HUES64 (cell line): ENCODE measurements around the gene CD9.
"Not testable (repeated sequence)": the region's sequence is repeated elsewhere in the genome, so short reads cannot be mapped to it uniquely, and the experiment has no call there.

Source experiments
- H3K27ac ChIP-seq: 2 replicates; pipeline ENCODE4 v1.7.0; 2013; ENCODE audit warnings: low read depth, low read length, inconsistent platforms
- H3K27me3 ChIP-seq: 2 replicates; pipeline ENCODE4 v1.6.1; 2013; ENCODE audit warnings: mild to moderate bottlenecking, low read length; ENCODE audit not compliant: insufficient read depth
- H3K36me3 ChIP-seq: 2 replicates; pipeline ENCODE4 v1.6.1; 2013; ENCODE audit warnings: mild to moderate bottlenecking, low read length; ENCODE audit not compliant: insufficient read depth
- H3K4me1 ChIP-seq: 2 replicates; pipeline ENCODE4 v1.6.1; 2013; ENCODE audit warnings: mild to moderate bottlenecking, low read length, moderate library complexity; ENCODE audit not compliant: insufficient read depth
- H3K4me3 ChIP-seq: 2 replicates; pipeline ENCODE4 v1.5.1; 2013; ENCODE audit warnings: mild to moderate bottlenecking, low read length, moderate library complexity
- H3K9ac ChIP-seq: 2 replicates; pipeline ENCODE4 v1.6.1; 2013; ENCODE audit warnings: mild to moderate bottlenecking, low read depth, low read length
- H3K9me3 ChIP-seq: 2 replicates; pipeline ENCODE4 v1.6.1; 2013; ENCODE audit warnings: low read depth, low read length; ENCODE audit not compliant: insufficient read depth
- WGBS: fragments of 150-250, 120-280 bp; methylation state at CpG from one replicate; pipeline ENCODE4 v1.1.7; 2013; ENCODE audit warnings: missing lambda C conversion rate; 5-methylcytosine and 5-hydroxymethylcytosine counted together

Gene CD9

DNA sequence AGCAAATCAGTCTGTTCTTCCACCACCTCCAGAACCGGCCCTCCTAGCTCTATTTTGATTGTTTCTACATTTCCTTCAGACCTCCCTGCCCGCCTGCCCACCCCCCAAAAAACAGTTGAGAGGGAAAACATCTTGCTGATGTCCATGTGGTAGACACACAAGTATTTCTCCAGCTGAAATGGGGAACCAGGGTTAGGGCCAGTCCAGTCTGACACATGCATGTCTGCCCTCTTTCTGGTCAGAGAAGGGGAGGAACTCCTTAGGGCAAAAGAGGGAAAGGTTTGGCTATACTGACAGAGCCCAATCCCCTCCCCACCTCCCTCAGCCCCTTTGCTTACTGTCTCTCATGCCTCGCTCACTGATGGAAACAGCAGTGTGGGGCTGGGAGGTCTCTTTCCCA, 3.4 kb downstream of the CD9 start:
- H3K36me3 ChIP-seq = 0 out of 2 replicates have a peak, but pooled peaks cover 7% of the 10 kb centered on the region
- 92% methylated on average over 3 of the region's 3 CpGs for WGBS
- no peak overlapping the region for H3K9ac ChIP-seq
- peaks cover 40% of the 10 kb centered on the region for H3K27me3 ChIP-seq
- H3K4me1 ChIP-seq = peaks cover 52% of the 10 kb centered on the region
- no peak overlapping the region for H3K27ac ChIP-seq
- H3K4me3 ChIP-seq = no peak overlapping the region
- no peaks in the 10 kb centered on the region for H3K9me3 ChIP-seq

DNA sequence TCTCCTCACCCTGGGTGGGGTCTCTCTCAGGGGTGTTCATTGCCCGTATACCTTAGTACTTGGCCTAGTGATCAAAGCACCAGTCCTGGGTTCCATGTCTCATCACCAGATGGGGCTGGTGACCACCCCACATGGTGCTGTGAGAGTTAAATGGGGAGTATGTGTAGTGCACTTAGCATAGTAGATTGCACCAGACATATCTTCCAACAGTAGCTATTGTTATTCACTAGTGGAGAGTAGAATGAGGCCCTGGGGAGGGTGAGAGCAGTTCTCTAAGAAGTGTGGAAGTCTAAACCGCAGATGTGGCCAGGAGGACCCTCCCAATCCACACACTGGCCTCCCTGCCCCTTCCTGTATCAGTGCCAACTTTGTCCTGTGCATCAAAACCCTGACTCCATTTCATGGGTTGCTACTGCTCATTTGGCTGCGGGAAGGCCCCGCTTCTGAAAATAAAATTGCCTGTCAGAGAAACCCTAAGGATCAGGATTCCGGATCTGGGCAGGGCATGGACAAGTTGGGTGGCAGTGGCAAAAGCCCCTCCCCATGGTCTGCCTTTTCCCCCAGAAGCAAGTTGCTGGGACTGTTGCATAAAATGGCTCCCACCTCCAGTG, 4.4 kb downstream of the CD9 start:
- WGBS = 58% methylated on average over 5 of the region's 5 CpGs
- H3K4me3 ChIP-seq = no peak overlapping the region; the same call in 1 of the 2 replicates

DNA sequence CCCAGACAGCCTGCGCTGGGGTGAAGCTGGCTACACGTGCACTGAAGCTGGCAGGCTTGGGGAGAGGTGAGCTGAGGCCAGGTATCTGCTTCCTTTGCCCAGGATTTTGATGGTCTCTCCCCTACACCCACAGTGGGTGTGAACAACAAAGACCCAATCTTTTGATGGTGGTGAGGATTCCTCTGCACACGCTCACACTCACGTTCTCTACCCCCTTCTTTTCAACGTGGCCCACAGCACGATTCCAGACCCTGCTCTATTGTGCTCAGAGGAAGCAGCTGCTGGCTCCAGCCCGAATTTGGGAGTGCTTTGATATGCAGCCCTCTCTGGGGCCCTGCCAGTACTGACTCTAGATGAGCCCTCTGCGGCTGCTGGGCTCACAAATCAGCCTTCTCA, 4.9 kb downstream of the CD9 start:
- 15% methylated on average over 8 of the region's 8 CpGs for WGBS
- H3K9me3 ChIP-seq = no peaks in the 10 kb centered on the region
- peak overlapping the region; percentile 69 for H3K9ac ChIP-seq
- no peak overlapping the region for H3K4me3 ChIP-seq
- peaks cover 10% of the 10 kb centered on the region; the same call in 1 of the 2 replicates for H3K36me3 ChIP-seq
- H3K27me3 ChIP-seq = peaks cover 27% of the 10 kb centered on the region; the same call in 1 of the 2 replicates
- H3K27ac ChIP-seq = peak overlapping the region; percentile 90
- peaks cover 41% of the 10 kb centered on the region for H3K4me1 ChIP-seq

More for the DNA sequence above, 4.4 kb downstream of the CD9 start:
- Histone ChIP-seq H3K9me3 (no peaks in the 10 kb centered on the region), H3K27ac (peak overlapping the region; percentile 90), H3K27me3 (peaks cover 30% of the 10 kb centered on the region; the same call in 1 of the 2 replicates), H3K36me3 (peaks cover 10% of the 10 kb centered on the region; the same call in 1 of the 2 replicates), H3K4me1 (peaks cover 41% of the 10 kb centered on the region), H3K9ac (peak overlapping the region; percentile 69)

DNA sequence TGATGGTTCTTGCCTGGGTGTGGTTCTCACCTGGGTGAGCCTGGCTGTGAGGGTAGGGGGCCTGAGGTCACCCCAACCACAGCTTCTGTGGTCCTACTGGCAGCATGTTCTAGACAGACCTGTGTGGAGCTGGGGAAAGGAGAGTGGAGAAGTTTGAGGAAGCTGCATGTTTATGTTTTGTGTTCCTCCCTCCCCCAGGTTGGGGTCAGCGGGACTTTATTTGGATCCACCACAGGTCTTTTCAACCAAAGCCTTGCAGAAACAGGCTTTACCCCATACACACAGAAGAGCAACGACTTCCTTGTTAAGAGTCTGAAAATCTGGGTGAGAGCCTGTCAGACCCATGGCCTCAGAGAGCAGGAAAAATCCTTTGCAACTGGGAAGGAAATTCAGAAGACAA, 5.6 kb downstream of the CD9 start:
- Histone ChIP-seq H3K27ac (peak overlapping the region; percentile 90), H3K36me3 (peaks cover 10% of the 10 kb centered on the region; the same call in 1 of the 2 replicates), H3K27me3 (peaks cover 22% of the 10 kb centered on the region; the same call in 1 of the 2 replicates), H3K9ac (peak overlapping the region; percentile 41), H3K4me1 (peaks cover 41% of the 10 kb centered on the region), H3K4me3 (no peak overlapping the region), H3K9me3 (no peaks in the 10 kb centered on the region)
- 50% methylated on average over 2 of the region's 2 CpGs for WGBS

DNA sequence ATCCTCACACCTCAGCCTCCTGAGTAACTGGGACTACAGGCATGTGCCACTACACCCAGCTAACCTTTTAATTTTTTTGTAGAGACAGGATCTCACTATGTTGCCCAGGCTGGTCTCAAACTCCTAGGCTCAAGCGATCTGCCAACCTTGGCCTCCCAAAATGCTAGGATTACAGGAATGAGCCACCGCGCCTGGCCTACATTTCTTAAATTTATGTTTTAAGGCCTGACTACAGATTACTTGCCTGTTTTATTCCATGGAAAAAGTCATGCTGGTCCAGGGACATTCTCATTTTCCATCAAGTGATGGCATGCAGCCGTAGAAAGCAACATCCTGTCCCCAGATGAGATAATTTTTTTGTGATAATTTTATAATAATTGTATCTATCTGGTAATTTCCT, 6.1 kb downstream of the CD9 start:
- H3K4me1 ChIP-seq = peaks cover 41% of the 10 kb centered on the region
- WGBS = 95% methylated on average over 4 of the region's 4 CpGs
- no peak overlapping the region for H3K27ac ChIP-seq
- no peaks in the 10 kb centered on the region for H3K9me3 ChIP-seq
- H3K27me3 ChIP-seq = peaks cover 16% of the 10 kb centered on the region; the same call in 1 of the 2 replicates
- no peak overlapping the region for H3K9ac ChIP-seq
- H3K36me3 ChIP-seq = peaks cover 10% of the 10 kb centered on the region; the same call in 1 of the 2 replicates
- H3K4me3 ChIP-seq = no peak overlapping the region

DNA sequence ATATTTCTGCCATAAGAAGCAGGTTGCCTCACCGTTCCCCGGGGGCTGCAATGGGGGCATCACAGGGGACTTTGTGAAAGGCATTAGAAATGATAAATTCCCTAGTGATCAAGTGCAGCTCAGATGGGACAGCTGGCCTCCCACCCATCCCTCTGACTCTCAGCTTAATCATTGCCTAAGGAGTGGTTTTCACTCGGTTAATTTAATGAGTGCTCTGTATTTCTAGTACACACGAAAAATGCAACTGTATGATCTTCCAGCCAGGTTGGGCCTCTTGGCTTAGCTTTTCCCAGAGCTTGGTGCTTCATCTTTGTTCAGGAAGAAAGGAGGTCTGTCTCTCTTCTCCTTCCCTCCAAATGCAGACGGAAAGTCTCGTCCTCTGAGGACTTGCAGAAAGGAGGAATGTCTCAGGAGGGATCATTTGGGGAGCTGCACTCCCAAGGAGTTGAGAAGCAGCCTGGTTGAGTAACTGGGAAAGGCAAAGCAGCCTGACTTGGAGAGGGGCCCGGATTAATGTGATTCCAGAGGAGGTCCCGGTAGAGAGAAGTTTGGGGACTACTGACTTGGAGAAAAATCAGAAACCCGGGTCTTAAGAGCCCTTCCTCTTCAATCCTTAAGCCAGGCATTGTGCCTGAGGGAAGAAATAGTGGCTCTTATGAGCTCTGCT, 7.2 kb downstream of the CD9 start:
- H3K27me3 ChIP-seq = peaks cover 7% of the 10 kb centered on the region; the same call in 1 of the 2 replicates
- H3K9ac ChIP-seq = no peak overlapping the region
- 80% methylated on average over 9 of the region's 9 CpGs for WGBS
- peaks cover 47% of the 10 kb centered on the region for H3K4me1 ChIP-seq
- H3K9me3 ChIP-seq = no peaks in the 10 kb centered on the region
- no peak overlapping the region for H3K27ac ChIP-seq
- no peak overlapping the region for H3K4me3 ChIP-seq
- peaks cover 10% of the 10 kb centered on the region; the same call in 1 of the 2 replicates for H3K36me3 ChIP-seq

DNA sequence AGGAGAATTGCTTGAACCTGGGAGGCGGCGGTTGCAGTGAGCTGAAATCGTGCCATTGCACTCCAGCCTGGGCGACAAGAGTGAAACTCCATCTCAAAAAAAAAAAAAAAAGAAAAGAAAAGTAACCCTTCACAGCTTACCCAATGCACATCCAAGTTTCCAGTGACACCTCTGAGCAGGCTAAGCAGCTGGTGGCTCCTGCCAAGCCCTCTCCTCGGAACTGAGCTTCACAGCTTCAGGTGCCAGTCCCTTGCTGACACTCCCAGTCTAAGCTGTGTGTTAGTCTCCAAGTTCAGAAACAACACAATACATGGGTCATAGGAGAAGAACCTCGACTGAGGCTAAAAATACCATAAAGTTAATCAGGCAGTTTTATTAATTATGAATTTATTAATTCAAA, 7.9 kb downstream of the CD9 start:
- peaks cover 13% of the 10 kb centered on the region; the same call in 1 of the 2 replicates for H3K36me3 ChIP-seq
- H3K27ac ChIP-seq = no peak overlapping the region
- no peak overlapping the region for H3K4me3 ChIP-seq
- no peaks in the 10 kb centered on the region for H3K9me3 ChIP-seq
- H3K9ac ChIP-seq = no peak overlapping the region
- 94% methylated on average over 5 of the region's 6 CpGs for WGBS
- H3K27me3 ChIP-seq = peaks cover under 1% of the 10 kb centered on the region; the same call in 1 of the 2 replicates
- H3K4me1 ChIP-seq = peaks cover 52% of the 10 kb centered on the region

DNA sequence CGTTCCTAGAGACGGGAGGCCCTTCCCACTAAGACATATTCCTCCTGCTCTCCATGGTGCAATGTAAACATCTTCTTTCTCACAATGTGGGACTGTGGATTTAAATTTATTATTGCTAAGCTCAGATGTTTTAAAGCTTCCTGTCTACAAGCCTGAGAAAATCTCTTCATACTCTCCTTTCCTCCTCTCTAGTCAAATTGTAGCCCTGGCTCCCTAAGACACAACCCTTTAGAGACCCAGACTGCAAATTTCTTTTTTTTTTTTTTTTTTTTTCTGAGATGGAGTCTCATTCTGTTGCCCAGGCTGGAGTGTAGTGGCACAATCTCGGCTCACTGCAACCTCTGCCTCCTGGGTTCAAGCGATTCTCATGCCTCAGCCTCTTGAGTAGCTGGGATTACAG, 9.2 kb downstream of the CD9 start:
- H3K27me3 ChIP-seq, H3K9ac ChIP-seq, H3K4me3 ChIP-seq, H3K27ac ChIP-seq, H3K9me3 ChIP-seq: not testable (repeated sequence)
- Histone ChIP-seq H3K4me1 (peaks cover 58% of the 10 kb centered on the region), H3K36me3 (peaks cover 16% of the 10 kb centered on the region; the same call in 1 of the 2 replicates)
- WGBS = 89% methylated on average over 4 of the region's 4 CpGs

DNA sequence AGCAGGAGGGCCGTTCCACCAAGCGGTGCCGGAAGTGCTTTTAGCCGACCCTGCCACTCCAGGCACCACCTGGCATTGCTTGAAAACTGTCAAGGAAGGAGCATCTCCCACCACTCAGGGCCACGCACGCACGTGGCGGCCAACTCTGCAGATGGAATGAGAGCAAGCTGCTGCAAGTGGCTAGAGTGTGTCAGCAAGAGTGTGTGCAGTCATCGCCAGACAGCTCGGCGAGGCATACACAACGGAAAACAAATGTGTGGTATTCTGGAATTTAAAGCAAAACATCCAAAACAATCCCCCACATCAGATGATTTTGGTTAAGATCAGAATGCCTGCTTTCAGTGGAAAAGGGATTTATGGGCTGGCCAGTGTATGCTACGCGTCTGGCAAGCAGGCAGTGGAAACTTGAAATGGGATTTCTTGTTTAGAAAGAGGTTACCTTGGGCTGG, 11.2 kb downstream of the CD9 start:
- no peak overlapping the region for H3K9ac ChIP-seq
- H3K4me3 ChIP-seq = no peak overlapping the region
- WGBS = 92% methylated on average over 11 of the region's 14 CpGs
- no peak overlapping the region for H3K27ac ChIP-seq
- no peaks in the 10 kb centered on the region for H3K27me3 ChIP-seq
- H3K4me1 ChIP-seq = peaks cover 58% of the 10 kb centered on the region
- no peaks in the 10 kb centered on the region for H3K9me3 ChIP-seq
- H3K36me3 ChIP-seq = peaks cover 16% of the 10 kb centered on the region; the same call in 1 of the 2 replicates

DNA sequence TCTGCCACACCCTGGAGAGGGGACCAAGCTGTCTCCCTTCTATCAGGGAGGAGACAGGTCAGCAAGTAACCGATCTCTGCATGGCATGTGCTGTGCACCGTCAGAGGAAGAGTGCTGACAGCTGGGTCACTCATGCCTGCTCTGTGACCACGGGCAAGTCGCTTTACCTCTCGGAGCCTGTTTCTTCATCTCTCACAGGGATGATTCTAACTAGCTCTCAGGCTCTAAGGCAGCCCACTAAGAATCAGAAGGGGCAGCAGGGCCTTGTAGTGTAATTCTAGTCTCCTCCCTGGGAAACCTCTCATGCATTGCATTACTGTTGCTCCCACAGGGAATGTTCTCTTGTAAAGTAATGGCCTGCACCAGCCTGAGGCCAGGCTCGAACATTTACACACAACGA, 11.9 kb downstream of the CD9 start:
- Histone ChIP-seq H3K4me3 (no peak overlapping the region), H3K27me3 (no peaks in the 10 kb centered on the region), H3K4me1 (peaks cover 59% of the 10 kb centered on the region), H3K9ac (no peak overlapping the region), H3K9me3 (no peaks in the 10 kb centered on the region), H3K36me3 (peaks cover 13% of the 10 kb centered on the region; the same call in 1 of the 2 replicates), H3K27ac (peak overlapping the region; percentile 2; the same call in 1 of the 2 replicates)
- WGBS = 81% methylated on average over 7 of the region's 7 CpGs

DNA sequence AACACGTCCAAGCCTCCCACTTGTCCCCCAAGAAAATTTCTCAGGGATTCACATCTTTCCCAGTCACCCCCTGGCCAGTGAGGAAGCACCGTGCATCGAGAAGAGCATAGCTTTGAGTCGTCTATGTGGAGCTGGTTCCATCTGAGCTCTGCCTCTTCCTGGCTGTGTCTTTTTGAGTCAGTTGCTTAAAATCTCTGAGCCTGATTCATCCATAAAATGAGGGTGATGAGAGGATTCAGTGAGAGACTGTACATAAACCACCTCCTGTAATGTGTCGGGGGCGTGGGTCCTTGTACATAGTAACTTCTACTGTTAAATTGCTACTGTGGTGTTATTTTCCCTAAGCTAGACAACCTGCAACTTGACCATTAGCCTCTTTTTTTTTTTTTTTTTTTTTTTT, 13.8 kb downstream of the CD9 start:
- H3K4me1 ChIP-seq = peaks cover 59% of the 10 kb centered on the region
- WGBS = 87% methylated on average over 6 of the region's 6 CpGs

More for the DNA sequence above, 13.8 kb downstream of the CD9 start:
- Histone ChIP-seq H3K27me3 (no peaks in the 10 kb centered on the region), H3K9me3 (no peaks in the 10 kb centered on the region), H3K4me3 (no peak overlapping the region), H3K36me3 (peaks cover 10% of the 10 kb centered on the region; the same call in 1 of the 2 replicates), H3K9ac (no peak overlapping the region), H3K27ac (peak overlapping the region; percentile 88; the same call in 1 of the 2 replicates)
